GM21390 (cell line): ENCODE results near the gene ALPK1.

Source experiments
- ATAC-seq: cut with Tn5 transposase; IDR thresholded peaks from one replicate; pipeline ENCODE4 v1.9.1; 2021; ENCODE audit not compliant: unreplicated experiment

Gene ALPK1

DNA sequence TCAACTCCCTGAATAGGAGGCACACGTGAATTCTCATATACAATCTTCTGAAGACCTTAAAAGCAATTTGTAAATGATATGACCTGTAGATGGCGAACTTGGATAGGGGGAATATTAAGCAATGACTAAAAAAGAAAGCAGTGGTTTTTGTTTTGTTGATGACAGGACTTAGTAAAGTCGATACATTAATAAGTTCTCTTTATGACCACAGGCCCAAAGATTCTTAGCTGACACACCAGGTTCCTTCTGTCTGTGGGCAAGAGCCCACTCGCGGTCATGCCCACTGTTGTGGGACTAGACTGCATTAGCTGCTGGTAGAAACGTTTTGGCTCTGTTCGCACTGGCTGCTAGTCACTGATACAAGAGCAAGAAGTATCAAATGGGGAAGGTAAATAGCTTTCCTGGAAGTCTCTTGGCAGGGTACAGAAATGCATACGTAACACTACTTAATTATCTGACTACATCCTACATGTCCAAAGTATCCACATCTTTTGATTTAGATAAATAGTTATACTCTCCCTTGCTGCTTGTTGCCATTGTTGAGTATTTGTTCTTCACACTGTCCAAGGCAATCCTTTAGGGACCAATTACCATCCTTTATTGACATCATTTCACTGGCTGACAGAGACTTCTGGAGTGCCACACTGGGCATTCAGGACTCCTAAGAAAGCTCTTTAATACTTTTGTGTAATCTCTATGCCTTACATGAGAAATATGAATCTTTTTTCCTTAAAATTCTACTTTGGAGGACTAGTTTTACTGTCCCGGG, 31.0 kb downstream of the ALPK1 start:
- ATAC-seq, result peak; percentile 79

DNA sequence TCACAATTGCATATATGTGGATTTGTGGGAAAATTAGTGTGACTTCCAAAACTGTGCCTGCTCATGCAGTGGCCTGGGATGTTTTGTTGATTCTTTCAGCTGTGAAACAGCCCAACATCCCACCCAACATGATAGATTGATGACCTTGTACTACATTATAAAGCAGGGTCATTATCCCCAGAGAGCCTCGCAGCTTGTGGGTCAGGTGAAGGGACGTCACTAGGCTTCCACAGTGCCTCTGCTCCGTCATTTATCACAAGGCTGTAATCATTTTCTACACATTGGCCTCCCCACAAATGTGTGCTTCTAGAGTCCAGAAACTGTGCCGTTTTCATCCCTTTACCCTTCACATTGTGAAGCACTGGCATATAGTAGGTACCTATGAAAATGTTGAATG, 31.6 kb downstream of the ALPK1 start:
- no peak for ATAC-seq

DNA sequence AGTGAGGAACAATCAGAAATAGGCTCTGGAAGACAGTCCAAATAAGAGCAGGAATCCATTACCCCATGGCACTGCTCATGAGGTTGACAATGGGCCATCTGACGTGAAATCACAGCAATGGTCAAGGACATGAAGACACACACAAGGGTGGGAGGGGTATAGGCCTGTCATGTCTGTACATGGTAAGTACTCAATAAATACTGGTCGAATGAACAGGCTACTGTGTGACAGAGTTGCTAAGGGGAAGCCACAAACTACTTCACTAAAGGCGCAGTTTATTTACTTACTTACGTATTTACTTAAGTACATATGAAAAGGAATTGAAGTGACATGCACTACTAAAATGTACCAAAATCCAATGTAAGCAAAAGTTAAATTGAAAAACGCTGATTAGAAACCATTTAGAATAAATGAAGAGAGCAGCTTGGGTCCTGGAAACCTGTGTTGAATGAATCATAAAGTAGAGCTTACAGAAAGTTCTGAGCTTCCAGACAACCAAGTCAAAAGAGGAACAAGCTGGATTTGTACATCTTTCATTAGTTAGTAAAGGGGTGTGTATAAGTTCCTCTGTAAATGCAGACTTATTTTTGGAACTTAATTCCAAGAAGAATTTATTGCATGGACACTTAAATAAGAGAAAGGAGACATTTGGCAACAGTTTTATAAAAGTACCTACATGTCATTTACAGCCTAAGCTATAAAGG, 32.7 kb downstream of the ALPK1 start:
- no peak for ATAC-seq

DNA sequence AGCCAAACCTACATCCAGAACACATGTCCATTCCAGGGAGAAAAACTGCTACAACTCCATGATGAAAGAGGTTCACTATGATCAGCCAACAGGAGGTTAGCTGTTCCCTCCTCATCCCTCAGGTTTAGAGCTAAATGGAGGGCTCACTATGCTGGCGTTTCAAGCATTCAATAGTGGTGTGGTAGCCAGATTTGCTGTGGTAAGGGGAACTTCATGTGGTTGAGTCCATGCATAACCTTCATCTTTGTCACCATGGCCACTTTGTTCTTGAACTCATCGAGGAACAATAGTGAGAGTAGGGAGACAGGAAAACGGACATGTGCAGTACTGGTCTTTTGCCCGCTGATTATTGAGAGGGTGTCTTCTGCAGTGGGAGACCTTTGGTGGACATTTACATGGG, 33.8 kb downstream of the ALPK1 start:
- no peak for ATAC-seq

DNA sequence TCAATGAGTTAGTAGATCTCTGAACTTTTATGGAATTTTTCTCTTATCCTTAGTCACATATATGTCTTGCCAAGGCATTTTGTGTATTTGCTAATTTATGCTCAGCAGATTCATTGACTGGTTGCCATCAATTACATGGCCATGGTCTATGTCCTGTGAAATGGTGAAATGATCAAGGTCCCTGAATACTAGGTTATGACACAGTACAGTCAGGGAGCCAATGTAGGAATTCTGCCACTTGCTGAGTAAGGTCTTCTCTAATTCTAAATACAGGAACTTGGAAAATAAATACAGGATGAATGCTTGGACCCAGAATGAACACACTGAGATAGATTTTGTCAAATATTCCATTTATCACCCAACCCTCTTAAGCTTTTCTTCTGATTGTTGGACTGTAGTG, 35.2 kb downstream of the ALPK1 start:
- no peak for ATAC-seq

DNA sequence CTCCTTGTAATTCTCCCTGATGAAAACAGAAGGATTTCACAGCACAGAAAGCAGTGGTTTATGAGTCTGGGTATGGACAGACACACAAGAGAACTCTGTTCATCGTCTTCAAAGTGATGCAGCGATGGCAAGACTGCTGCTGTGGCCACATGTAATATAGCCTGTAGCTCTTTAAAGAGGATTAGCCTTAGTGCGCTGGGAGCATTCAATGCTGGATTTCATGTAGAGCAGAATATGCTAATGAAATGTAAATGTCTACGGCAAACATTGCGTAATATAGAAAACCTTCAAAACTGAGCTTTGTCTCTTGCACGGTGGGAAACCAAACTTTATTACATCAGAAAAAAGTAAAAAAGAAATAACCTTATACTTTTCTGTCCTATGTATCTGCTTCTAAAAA, 42.9 kb downstream of the ALPK1 start:
- no peak for ATAC-seq

DNA sequence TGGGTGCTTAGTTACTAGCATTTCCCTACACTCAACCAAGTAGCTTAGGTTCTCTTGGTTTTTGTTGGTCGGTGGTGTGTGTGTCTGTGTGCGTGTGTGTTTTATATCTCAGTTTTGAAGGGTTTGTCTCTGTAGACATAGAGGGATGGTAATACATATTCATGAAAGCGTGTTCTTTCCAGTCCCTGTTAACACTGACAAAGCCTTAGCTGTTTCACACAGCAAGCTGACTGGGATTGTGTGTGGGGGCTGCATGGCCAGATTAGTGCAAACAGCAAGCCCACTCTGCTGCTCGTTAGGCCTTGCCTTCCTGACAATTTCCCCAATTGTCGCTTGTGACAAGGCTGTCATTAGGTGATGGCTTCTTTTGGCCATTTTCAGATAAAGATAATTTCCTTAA, 43.9 kb downstream of the ALPK1 start:
- no peak for ATAC-seq

DNA sequence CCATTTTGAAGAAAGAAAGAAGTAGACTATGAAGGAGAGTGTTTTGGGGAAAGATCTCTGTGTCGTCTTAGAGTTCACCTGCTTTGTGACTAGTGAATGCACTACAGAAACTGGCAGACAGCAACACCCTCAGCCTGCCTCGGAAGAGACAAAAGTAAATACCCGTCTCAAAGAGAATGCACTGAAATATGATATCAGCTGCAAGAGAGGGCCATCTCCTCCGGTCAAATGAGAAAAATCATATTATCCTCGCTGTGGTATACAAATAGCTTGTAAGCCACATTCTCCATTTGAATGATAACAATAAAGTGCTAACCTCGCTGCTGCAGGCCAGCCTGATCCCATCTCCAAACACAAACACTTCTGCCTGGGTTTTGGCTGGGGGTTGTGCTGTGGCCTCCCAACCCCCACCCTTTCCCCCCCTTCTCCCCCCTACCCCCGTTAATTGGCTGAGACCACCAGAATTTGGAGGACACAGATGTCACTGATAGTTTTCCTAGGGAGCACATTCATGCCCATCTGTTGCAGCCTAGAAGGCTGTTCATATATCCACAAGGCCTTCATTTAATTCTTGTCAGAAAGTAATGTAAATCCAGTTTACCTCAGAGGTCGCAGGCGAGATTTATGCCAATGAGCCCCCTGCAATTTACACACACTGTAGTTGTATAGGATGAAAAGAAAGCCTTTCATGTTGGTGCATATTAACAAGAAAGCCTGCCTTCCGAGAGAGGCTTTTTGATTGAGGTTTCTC, 46.3 kb downstream of the ALPK1 start:
- no peak for ATAC-seq

DNA sequence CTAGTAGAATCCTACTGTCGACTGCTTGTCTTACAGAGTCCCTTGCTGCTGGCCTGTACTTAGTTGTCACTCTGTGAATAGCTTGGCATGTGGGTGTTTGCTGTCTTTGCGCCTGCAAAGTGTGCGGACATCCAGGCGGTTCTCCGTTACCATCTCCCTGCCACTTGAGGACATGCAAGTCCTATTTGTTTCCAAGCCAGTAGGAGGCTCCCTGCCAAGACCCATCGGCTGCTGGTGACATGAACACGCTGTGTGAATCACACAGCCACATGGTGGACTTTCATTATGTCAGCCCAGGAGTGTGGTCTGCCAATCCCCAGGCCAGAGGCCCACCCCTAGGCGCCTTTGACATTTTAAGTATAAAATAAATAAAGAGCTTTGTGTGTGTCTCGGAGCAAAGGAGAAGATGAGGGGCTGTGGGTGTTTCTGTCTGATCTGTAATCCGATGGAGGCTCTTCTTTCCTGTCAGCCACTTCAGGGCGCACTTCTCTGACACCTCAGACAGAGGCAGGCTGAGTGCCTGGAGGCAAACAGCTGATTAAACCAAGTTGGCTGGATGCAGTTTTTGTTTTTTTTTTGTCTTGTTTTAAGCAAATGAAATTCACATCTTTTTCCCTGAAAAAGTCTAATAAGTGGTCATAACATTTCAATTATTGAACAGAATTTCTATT, 51.5 kb downstream of the ALPK1 start:
- no peak for ATAC-seq

DNA sequence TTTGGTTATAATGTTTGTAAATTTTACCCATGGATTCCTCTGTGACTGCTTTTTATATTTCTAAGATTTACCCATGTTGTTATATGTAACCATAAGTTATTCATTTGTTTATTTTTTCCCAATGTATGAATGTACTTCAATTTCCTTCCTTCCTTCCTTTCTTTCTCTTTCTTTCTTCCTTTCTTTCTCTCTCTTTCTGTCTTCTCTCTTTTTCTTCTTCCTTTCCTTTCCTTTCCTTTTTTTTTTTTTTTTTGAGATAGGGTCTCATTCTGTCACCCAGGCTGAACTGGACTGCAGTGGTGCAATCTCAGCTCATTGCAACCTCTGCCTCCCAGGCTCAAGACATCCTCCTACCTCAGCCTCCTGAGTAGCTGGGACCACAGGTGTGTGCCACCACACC, 55.6 kb downstream of the ALPK1 start:
- ATAC-seq, result no peak

DNA sequence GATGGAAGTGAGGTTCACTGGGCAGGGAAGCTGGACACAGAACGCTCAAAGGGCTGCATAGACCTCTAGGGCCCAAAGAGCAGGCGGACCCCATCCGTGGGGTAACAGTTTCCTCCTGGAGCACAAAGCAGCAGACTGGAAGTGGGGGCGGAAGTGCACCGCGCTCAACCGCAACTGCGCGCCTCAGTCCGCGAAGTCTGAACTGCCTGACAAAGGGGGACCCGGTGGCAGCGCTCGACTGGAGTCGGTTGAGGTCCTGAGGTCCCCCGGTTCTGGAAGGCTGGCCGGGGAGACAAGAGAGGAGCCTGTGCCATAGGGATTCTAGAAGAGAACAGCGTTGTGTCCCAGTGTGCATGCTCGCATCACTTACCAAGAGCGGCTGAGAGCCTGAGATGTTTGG, 58.5 kb downstream of the ALPK1 start:
- no peak for ATAC-seq

DNA sequence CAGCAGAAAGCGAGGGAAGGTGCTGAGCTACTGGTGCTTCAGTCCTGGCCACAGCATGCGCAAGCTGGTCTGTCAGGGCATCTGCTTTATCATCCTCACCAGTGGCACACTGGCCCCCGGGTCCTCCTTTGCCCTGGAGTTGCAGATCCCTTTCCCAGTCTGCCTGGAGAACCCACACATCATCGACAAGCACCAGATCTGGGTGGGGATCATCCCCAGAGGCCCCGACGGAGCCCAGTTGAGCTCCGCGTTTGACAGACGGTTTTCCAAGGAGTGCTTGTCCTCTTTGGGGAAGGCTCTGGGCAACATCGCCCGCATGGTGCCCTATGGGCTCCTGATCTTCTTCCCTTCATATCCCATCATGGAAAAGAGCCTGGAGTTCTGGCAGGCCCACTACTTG, 60.3 kb downstream of the ALPK1 start:
- no peak for ATAC-seq

DNA sequence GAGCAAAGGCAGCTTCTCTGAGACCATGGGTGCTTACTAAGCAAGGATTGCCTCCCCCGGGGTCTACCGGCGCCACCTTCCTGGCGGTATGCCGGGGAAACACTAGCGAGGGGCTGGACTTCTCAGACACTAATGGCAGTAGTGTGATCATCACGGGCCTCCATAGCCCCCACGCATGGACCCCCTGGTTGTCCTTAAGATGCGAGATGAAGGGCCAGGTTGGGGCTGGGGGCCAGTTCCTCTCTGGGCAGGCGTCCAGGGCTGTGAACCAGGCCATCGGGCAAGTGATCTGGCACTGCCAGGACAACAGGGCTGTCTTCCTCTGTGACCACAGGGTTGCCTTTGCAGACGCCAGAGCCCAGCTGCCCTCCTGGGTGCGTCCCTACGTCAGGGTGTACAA, 60.7 kb downstream of the ALPK1 start:
- no peak for ATAC-seq

DNA sequence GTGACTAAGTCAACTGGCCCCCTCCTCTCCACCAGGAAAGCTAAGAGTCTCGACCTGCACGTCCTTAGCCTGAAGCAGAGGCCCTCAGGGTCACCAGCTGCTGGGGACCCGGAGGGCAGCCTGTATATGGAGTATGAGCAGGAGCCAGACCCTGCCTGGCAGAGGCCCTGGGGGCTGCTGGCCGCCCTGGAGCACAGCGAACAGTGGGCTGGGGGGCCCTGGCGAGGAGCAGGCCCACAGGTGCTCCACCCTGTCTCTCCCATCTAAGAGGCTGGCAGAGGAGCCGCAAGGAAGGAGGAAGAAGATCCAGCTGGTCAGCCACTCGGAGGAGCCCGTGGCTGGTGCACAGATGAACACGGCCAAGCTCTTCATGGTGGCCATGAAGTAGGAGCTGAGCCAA, 61.2 kb downstream of the ALPK1 start:
- no peak for ATAC-seq

DNA sequence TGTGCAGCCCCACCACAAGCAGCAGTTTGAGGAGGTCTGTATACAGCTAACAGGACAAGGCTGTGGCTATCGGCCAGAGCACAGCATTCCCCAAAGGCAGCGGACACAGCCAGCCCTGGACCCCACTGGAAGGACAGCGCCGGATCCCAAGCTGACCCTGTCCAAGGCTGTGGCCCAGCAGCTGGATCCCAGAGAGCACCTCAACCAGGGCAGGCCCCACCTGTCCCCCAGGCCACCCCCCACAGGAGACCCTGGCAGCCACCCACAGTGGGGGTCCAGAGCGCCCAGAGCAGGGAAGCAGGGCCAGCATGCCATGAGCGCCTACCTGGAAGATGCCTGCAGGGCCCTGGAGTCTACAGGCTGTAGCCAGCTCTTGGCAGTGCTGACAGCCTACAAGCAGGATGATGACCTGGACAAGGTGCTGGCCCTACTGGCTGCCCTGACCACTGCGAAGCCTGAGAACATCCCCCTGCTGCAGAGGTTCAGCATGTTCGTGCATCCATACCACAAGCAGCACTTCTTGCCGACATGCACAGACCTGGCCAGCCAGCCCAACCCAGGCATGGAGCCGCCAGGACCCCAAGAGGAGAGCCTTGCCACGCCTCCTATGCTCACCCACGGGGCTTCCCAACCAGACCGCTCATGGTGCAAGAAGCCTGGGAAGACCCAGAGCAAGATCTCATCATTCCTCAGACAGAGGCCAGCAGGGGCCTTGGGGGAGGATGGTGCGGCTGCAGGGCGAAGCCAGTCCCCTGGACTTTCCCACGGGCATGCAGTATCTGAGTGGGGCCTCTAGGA, 62.0 kb downstream of the ALPK1 start:
- ATAC-seq, result no peak

DNA sequence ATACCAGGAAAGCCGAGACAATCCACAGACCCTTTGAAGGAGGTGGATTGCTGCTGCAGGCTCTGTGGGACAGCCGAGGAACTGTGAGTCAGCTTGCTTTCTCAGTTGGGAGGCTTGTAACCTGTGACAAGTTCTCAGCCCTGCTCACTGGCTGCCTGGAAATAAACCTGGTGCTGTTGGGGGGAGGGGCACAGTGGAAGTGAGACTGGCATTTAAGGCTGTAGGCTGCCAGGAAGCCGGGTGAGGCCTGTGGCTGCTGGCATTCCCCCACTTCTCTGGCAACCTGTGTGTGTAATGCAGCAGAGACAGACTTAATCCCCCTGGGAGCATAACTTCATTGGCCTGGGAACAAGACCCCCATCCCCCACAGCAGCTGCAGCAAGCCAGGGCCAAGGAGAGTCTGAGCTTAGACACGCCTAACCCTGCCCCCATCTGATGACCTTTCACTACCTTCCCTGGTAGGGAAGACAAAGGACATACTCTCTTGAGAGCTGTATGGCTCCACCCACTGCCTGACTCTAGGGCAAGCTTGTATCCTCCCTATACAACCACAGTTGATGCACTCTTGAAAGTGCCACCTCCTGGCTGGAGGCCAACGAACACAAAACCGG, 64.1 kb downstream of the ALPK1 start:
- ATAC-seq, result peak; percentile 69

DNA sequence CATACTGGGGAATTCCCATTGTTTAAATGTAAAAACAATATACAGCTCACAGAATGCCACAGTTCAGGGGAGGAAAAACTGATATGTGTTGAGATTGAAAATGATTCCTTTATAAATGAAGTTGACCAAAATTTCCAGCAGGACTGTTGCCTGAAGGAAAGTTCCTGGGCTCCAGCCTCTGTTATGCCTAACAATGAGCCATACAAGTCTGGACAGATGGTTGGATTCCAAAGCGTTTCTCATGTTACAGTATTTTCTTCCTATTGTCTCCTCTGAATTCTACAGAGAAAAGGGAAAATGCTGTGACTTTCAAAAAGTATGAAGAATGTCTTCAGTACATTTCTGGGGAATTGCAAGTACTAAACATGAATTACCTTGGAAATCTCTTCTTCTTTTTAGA, 73.3 kb downstream of the ALPK1 start:
- ATAC-seq, result no peak

DNA sequence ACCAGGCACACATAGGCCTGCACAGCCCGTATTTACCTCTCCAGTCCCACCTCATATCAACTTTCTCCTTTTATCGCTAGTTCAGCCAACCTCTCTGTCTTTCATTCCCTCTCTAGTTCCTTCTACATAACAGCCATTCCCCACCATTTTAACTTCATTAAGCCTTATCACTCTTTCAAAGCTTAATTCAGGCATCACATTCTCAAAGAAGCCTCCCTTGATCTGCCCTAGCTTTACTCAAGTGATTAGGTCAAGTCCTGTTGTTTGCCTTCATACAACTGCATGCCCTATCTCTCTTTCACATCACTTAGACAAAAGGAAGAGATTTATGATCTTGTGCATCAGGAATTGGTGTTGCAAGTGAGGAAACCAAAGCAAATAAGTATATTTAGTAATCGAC, 74.2 kb downstream of the ALPK1 start:
- no peak for ATAC-seq

DNA sequence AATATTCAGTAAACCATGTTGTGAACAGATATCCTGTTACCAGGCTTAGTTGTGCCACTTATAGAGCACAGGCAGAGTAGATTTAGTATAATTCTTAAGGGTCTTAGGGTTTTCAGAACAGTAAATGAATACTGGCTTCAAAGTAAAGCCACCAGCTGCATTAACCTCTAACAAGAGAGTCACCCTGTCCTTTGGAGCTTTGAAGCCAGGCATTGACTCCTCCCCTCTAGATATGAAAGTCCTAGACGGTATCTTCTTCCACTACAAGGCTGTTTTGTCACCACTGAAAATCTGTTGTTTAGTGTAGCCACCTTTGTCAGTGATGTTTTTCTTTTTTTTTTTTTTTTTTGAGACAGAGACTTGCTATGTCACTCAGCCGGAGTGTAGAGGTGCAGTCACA, 77.7 kb downstream of the ALPK1 start:
- ATAC-seq, result no peak

DNA sequence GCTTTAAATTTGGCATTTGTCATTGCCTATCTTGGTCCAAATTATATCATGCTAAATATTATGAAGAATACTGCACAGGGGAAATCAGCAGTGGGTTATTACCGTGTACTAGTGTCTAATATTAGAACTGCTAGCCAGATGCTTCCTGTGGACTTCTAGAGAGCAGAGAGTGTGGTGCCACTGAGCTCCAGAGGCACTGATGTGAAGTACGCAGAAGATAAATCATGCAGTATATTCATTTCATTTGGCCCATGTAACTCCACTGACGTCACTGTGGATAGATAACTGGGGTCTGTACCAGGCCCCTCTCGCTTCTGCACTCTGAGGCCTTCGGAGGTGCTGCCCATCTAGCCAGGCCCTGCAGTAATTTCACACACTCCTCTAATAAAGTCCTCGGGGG, 80.0 kb downstream of the ALPK1 start:
- no peak for ATAC-seq
